ENCODE measurements around the gene SKAP2. TPM values are rescaled to one million over a fixed set of nuclear protein-coding genes. Genes with fewer than 3 reads are reported as not detected.

The SKAP2 gene
- total RNA-seq, 1 donor from 2014 or later, result 50.8 TPM

- peak overlapping the region; percentile 95 for H3K27ac Mint-ChIP-seq
- H3K36me3 Mint-ChIP-seq, result no peaks in the 10 kb centered on the region
- no peaks in the 10 kb centered on the region for H3K27me3 Mint-ChIP-seq (ENCODE audit: low read depth)
- no peaks in the 10 kb centered on the region for H3K9me3 Mint-ChIP-seq
- H3K4me3 Mint-ChIP-seq, result no peak overlapping the region
- DNase-seq (ENCODE audit: low spot score in 2 of 2, unreplicated experiment in 2 of 2), result no peak
- no peak for TF ChIP-seq CTCF (IDR thresholded peaks at IDR 0.05; ENCODE audit: unreplicated experiment)
- peaks cover 75% of the 10 kb centered on the region for H3K4me1 Mint-ChIP-seq
Measured at GRCh38 chr7:26690135-26690805, 174.1 kb downstream of the SKAP2 start.

- TF ChIP-seq CTCF (IDR thresholded peaks at IDR 0.05; ENCODE audit: unreplicated experiment), result no peak
- H3K36me3 Mint-ChIP-seq, result no peaks in the 10 kb centered on the region
- H3K27me3 Mint-ChIP-seq (ENCODE audit: low read depth), result no peaks in the 10 kb centered on the region
- no peak for DNase-seq (ENCODE audit: low spot score in 2 of 2, unreplicated experiment in 2 of 2)
- H3K27ac Mint-ChIP-seq, result peak overlapping the region; percentile 95
- no peak overlapping the region for H3K4me3 Mint-ChIP-seq
- peaks cover 78% of the 10 kb centered on the region for H3K4me1 Mint-ChIP-seq
- no peaks in the 10 kb centered on the region for H3K9me3 Mint-ChIP-seq
Measured at GRCh38 chr7:26688936-26689506, 175.4 kb downstream of the SKAP2 start.

GRCh38 chr7:26688388-26688787 lies 176.0 kb downstream of the SKAP2 start:
- Mint-ChIP-seq H3K9me3 (no peaks in the 10 kb centered on the region), H3K36me3 (no peaks in the 10 kb centered on the region), H3K27ac (peak overlapping the region; percentile 95), H3K4me1 (peaks cover 83% of the 10 kb centered on the region), H3K27me3 (ENCODE audit: low read depth) (no peaks in the 10 kb centered on the region), H3K4me3 (no peak overlapping the region)
- TF ChIP-seq CTCF (IDR thresholded peaks at IDR 0.05; ENCODE audit: unreplicated experiment), result no peak
- no peak for DNase-seq (ENCODE audit: low spot score in 2 of 2, unreplicated experiment in 2 of 2)

- no peak for DNase-seq (ENCODE audit: low spot score in 2 of 2, unreplicated experiment in 2 of 2)
- Mint-ChIP-seq H3K27me3 (ENCODE audit: low read depth) (no peaks in the 10 kb centered on the region), H3K4me3 (peak overlapping the region; percentile 37), H3K9me3 (no peaks in the 10 kb centered on the region), H3K4me1 (peaks cover 91% of the 10 kb centered on the region), H3K27ac (peak overlapping the region; percentile 96), H3K36me3 (no peaks in the 10 kb centered on the region)
- TF ChIP-seq CTCF (IDR thresholded peaks at IDR 0.05; ENCODE audit: unreplicated experiment), result no peak
Measured at GRCh38 chr7:26687032-26687431, 177.4 kb downstream of the SKAP2 start.

GRCh38 chr7:26686448-26686981 lies 177.9 kb downstream of the SKAP2 start:
- peak; percentile 96 for TF ChIP-seq CTCF (IDR thresholded peaks at IDR 0.05; ENCODE audit: unreplicated experiment)
- peaks cover 89% of the 10 kb centered on the region for H3K4me1 Mint-ChIP-seq
- peak overlapping the region; percentile 96 for H3K27ac Mint-ChIP-seq
- no peaks in the 10 kb centered on the region for H3K9me3 Mint-ChIP-seq
- no peaks in the 10 kb centered on the region for H3K36me3 Mint-ChIP-seq
- no peaks in the 10 kb centered on the region for H3K27me3 Mint-ChIP-seq (ENCODE audit: low read depth)
- peak overlapping the region; percentile 37 for H3K4me3 Mint-ChIP-seq
- peak; percentile 26 to 59 for DNase-seq (ENCODE audit: low spot score in 2 of 2, unreplicated experiment in 2 of 2)

Data from mesothelial cell of epicardium (in vitro differentiated cells).